ENCODE data around the gene MTCH1. TPM values are rescaled to one million over a fixed set of nuclear protein-coding genes. Genes with fewer than 3 reads are reported as not detected.

The MTCH1 gene
- total RNA-seq, 4 donors from 2014 or later, result 85.6 to 127 (median 116) TPM

DNA sequence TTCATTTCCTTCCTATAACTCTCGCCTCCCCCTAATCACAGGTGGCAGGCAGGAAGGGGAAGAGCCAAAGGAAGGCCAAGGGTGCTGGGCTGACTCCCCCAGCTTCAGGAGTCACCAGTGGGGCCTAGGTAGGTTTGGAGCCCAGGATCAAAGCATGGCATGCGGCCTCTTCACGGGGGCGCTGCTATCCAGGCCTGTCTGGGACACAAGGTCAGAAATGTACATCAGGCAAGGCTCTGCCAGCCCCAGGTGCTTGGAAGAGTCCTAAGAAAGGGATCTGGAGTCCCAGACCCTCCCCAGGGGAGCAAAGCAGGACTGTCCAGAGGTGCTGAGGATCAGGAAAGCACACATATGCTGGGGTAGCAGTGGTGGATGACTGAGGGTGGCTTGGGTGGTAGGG is 21.1 kb downstream of the MTCH1 start:
- no peaks in the 10 kb centered on the region for H3K27me3 ChIP-seq
- peaks cover 0 to 4% of the 10 kb centered on the region in 2 donors for H3K4me1 ChIP-seq
- peaks cover 0 to 28% of the 10 kb centered on the region in 2 donors for H3K36me3 ChIP-seq
- TF ChIP-seq, protein P1, sequence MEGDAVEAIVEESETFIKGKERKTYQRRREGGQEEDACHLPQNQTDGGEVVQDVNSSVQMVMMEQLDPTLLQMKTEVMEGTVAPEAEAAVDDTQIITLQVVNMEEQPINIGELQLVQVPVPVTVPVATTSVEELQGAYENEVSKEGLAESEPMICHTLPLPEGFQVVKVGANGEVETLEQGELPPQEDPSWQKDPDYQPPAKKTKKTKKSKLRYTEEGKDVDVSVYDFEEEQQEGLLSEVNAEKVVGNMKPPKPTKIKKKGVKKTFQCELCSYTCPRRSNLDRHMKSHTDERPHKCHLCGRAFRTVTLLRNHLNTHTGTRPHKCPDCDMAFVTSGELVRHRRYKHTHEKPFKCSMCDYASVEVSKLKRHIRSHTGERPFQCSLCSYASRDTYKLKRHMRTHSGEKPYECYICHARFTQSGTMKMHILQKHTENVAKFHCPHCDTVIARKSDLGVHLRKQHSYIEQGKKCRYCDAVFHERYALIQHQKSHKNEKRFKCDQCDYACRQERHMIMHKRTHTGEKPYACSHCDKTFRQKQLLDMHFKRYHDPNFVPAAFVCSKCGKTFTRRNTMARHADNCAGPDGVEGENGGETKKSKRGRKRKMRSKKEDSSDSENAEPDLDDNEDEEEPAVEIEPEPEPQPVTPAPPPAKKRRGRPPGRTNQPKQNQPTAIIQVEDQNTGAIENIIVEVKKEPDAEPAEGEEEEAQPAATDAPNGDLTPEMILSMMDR (IDR thresholded peaks at IDR 0.05 in 4 of 5, conservative IDR thresholded peaks at IDR 0.05 in 1 of 5), result no peak
- TF ChIP-seq POLR2A (IDR thresholded peaks at IDR 0.05), result no peak
- H3K9me3 ChIP-seq, result no peaks in the 10 kb centered on the region
- no peak overlapping the region for H3K27ac ChIP-seq
- in situ Hi-C loops (cut with MboI; ENCODE audit: low sequenced_read_pairs in 4 of 4) (no loop called here), intact Hi-C loops (cut with DNase I; ENCODE audit: low total_unique reads) (no loop called here)
- DNase-seq, result no peak
- H3K4me3 ChIP-seq, result no peak overlapping the region
- ATAC-seq, result no peak

DNA sequence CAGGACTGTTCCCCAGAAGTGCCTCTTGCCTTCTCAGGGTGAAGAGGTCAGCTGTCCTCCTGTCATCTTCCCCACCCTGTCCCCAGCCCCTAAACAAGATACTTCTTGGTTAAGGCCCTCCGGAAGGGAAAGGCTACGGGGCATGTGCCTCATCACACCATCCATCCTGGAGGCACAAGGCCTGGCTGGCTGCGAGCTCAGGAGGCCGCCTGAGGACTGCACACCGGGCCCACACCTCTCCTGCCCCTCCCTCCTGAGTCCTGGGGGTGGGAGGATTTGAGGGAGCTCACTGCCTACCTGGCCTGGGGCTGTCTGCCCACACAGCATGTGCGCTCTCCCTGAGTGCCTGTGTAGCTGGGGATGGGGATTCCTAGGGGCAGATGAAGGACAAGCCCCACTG is 21.6 kb downstream of the MTCH1 start:
- intact Hi-C loops (cut with DNase I; ENCODE audit: low total_unique reads) (no loop called here), in situ Hi-C loops (cut with MboI; ENCODE audit: low sequenced_read_pairs in 4 of 4) (no loop called here)
- no peak for ATAC-seq

DNA sequence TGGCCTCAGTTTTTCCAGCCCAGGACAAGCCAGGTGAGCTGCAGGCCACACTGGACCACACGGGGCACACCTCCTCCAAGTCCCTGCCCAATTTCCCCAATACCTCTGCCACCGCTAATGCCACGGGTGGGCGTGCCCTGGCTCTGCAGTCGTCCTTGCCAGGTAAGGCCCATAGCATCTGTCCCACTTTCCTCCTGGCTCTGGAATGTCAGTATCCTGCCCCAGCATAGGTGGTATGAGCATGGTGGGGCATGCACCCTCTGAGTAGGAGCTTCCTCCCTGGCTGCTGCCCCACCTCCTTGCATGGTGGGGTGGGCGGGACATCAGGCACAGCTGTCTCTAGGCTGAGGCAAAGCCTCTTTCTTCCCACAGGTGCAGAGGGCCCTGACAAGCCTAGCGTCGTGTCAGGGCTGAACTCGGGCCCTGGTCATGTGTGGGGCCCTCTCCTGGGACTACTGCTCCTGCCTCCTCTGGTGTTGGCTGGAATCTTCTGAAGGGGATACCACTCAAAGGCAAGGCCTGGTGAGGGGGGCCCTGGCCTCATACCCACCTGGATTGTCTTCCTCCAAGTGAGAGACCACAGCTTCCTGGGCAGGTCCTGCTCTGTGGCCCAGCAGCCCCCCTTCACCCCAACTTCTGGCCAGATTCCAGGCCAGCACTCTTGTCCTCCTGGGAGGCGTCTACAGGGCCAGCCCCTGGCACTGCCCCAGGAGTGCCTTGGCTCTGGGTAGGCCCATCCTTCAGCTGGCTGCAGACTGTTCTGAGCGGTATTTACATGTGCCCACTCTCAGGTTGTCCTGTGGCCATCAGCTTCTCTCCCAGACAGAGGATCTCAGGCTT is 22.3 kb downstream of the MTCH1 start:
- no peak for DNase-seq

More for the DNA sequence above, 21.6 kb downstream of the MTCH1 start:
- Histone ChIP-seq H3K27ac (no peak overlapping the region), H3K27me3 (no peaks in the 10 kb centered on the region), H3K9me3 (no peaks in the 10 kb centered on the region), H3K36me3 (peaks cover 0 to 22% of the 10 kb centered on the region in 2 donors), H3K4me1 (peaks cover 0 to 4% of the 10 kb centered on the region in 2 donors), H3K4me3 (no peak overlapping the region)
- TF ChIP-seq POLR2A (IDR thresholded peaks at IDR 0.05), result no peak
- TF ChIP-seq, protein P1 (IDR thresholded peaks at IDR 0.05 in 4 of 5, conservative IDR thresholded peaks at IDR 0.05 in 1 of 5), result no peak
- DNase-seq, result no peak

DNA sequence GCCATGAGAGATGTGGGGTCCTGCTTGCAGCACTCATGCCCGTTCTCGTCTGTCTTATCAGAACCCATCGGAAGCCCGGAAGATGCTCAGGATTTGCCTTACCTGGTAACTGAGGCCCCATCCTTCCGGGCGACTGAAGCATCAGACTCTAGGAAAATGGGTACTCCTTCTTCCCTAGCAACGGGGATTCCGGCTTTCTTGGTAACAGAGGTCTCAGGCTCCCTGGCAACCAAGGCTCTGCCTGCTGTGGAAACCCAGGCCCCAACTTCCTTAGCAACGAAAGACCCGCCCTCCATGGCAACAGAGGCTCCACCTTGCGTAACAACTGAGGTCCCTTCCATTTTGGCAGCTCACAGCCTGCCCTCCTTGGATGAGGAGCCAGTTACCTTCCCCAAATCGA is 23.1 kb downstream of the MTCH1 start:
- intact Hi-C loops (cut with DNase I; ENCODE audit: low total_unique reads) (no loop called here), in situ Hi-C loops (cut with MboI; ENCODE audit: low sequenced_read_pairs in 4 of 4) (no loop called here)
- no peak overlapping the region for H3K4me3 ChIP-seq
- ATAC-seq, result peak in 1 of 2 donors; percentile 5
- TF ChIP-seq, protein P1 (IDR thresholded peaks at IDR 0.05 in 4 of 5, conservative IDR thresholded peaks at IDR 0.05 in 1 of 5), result no peak
- TF ChIP-seq POLR2A (IDR thresholded peaks at IDR 0.05), result no peak
- peak; percentile 42 to 52 for DNase-seq
- H3K36me3 ChIP-seq, result peaks cover 0 to 8% of the 10 kb centered on the region in 2 donors
- peaks cover 0 to 4% of the 10 kb centered on the region in 2 donors for H3K4me1 ChIP-seq
- H3K9me3 ChIP-seq, result no peaks in the 10 kb centered on the region
- no peak overlapping the region for H3K27ac ChIP-seq
- no peaks in the 10 kb centered on the region for H3K27me3 ChIP-seq

More for the DNA sequence above, 22.3 kb downstream of the MTCH1 start:
- Histone ChIP-seq H3K27me3 (no peaks in the 10 kb centered on the region), H3K9me3 (no peaks in the 10 kb centered on the region), H3K4me3 (no peak overlapping the region), H3K4me1 (peaks cover 0 to 4% of the 10 kb centered on the region in 2 donors), H3K36me3 (peaks cover 0 to 16% of the 10 kb centered on the region in 2 donors), H3K27ac (no peak overlapping the region)
- no peak for ATAC-seq
- TF ChIP-seq, protein P1 (IDR thresholded peaks at IDR 0.05 in 4 of 5, conservative IDR thresholded peaks at IDR 0.05 in 1 of 5), result no peak
- no peak for TF ChIP-seq POLR2A (IDR thresholded peaks at IDR 0.05)
- intact Hi-C loops (cut with DNase I; ENCODE audit: low total_unique reads) (no loop called here), in situ Hi-C loops (cut with MboI; ENCODE audit: low sequenced_read_pairs in 4 of 4) (no loop called here)

All from gastrocnemius medialis (tissue), 4 donors.